ENCODE measurements around the gene ZNF669. TPM values are rescaled to one million over a fixed set of nuclear protein-coding genes. Genes with fewer than 3 reads are reported as not detected.

The ZNF669 gene
- total RNA-seq, 1 experiment from 2014 or later = 19.5 TPM

DNA sequence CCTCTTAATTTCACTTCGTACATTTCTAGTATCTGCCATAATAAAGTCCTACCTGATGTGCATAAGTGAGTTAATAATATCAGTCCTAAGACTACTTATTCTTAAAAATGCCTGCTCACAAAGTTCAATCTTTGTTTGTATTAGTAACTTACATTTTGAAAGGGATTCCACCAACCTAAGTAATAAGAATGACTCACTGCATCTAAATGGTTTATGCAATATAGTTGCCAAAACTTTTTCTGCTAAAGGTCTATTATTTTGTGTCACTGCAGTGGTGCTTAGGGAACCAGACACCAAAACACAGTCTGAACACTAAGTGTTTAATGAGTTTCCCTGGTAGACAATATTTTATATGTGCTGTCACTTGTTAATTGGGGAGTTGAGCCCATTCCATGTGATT, 1.8 kb downstream of the ZNF669 start:
- Histone ChIP-seq H3K23ac (ENCODE audit: insufficient read length, low read depth, low read length) (no peak overlapping the region), H4K8ac (replicated peaks; ENCODE audit: insufficient read length, low read depth, low read length) (no peak overlapping the region), H3K23me2 (ENCODE audit: insufficient read length, low read depth, low read length, poor library complexity, severe bottlenecking) (no peaks in the 10 kb centered on the region), H3K56ac (ENCODE audit: insufficient read length, low read depth, low read length) (no peak overlapping the region), H3K27me3 (ENCODE audit: insufficient read depth, low read length) (no peaks in the 10 kb centered on the region), H2BK12ac (ENCODE audit: insufficient read length, low read depth, low read length) (no peak overlapping the region), H4K91ac (ENCODE audit: insufficient read length, low read depth, low read length) (no peak overlapping the region), H3K14ac (ENCODE audit: insufficient read depth, low read length) (no peak overlapping the region), H3K18ac (ENCODE audit: insufficient read length, low read depth, low read length) (no peak overlapping the region), H3K9ac (ENCODE audit: extremely low read depth, insufficient read length, low read length) (no peak overlapping the region), H2BK15ac (ENCODE audit: low read depth, low read length) (no peak overlapping the region), H4K5ac (ENCODE audit: insufficient read length, low read depth, low read length) (no peak overlapping the region), H2AFZ (ENCODE audit: low read length) (no peak overlapping the region), H2BK5ac (ENCODE audit: insufficient read length, low read length) (no peak overlapping the region), H3K79me1 (ENCODE audit: insufficient read depth, low read depth, low read length, poor library complexity, severe bottlenecking) (no peaks in the 10 kb centered on the region), H2BK120ac (ENCODE audit: low read depth, low read length, poor library complexity, severe bottlenecking) (no peak overlapping the region), H3K27ac (ENCODE audit: insufficient read length, low read depth, low read length) (no peak overlapping the region), H3K79me2 (ENCODE audit: insufficient read depth, low read length) (peaks cover 10% of the 10 kb centered on the region; the same call in 1 of the 2 replicates), H2BK20ac (ENCODE audit: low read depth, low read length, poor library complexity, severe bottlenecking) (no peak overlapping the region), H4K20me1 (ENCODE audit: control insufficient read depth, insufficient read depth, insufficient read length) (no peaks in the 10 kb centered on the region), H2AK5ac (ENCODE audit: insufficient read length, low read length) (no peak overlapping the region), H3T11ph (ENCODE audit: low read length) (no peak overlapping the region), H3K9me3 (ENCODE audit: control insufficient read depth, low read depth, low read length) (peaks cover 4% of the 10 kb centered on the region), H3K4ac (ENCODE audit: low read depth, low read length) (no peak overlapping the region), H3K4me2 (ENCODE audit: insufficient read depth, insufficient read length, low read length) (no peak overlapping the region), H3K4me1 (ENCODE audit: insufficient read depth, low read length) (peaks cover 6% of the 10 kb centered on the region; the same call in 1 of the 2 replicates)
- H3K9me3 Mint-ChIP-seq = peaks cover 12 to 21% of the 10 kb centered on the region in 2 experiments; a peak in 4 of 5 replicates
- DNase-seq = no peak
- TF ChIP-seq, protein P1, sequence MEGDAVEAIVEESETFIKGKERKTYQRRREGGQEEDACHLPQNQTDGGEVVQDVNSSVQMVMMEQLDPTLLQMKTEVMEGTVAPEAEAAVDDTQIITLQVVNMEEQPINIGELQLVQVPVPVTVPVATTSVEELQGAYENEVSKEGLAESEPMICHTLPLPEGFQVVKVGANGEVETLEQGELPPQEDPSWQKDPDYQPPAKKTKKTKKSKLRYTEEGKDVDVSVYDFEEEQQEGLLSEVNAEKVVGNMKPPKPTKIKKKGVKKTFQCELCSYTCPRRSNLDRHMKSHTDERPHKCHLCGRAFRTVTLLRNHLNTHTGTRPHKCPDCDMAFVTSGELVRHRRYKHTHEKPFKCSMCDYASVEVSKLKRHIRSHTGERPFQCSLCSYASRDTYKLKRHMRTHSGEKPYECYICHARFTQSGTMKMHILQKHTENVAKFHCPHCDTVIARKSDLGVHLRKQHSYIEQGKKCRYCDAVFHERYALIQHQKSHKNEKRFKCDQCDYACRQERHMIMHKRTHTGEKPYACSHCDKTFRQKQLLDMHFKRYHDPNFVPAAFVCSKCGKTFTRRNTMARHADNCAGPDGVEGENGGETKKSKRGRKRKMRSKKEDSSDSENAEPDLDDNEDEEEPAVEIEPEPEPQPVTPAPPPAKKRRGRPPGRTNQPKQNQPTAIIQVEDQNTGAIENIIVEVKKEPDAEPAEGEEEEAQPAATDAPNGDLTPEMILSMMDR (conservative IDR thresholded peaks at IDR 0.05) = no peak
- peaks cover 26 to 50% (median 47%) of the 10 kb centered on the region in 3 experiments for H3K36me3 Mint-ChIP-seq (ENCODE audit: insufficient read depth in 1 of 3, low read depth in 3 of 3)
- H3K4me1 Mint-ChIP-seq = peaks cover 20 to 23% of the 10 kb centered on the region in 2 experiments
- no peaks in the 10 kb centered on the region for H3K27me3 Mint-ChIP-seq (ENCODE audit: low read depth)
- no peak overlapping the region for H3K27ac Mint-ChIP-seq
- H3K4me3 Mint-ChIP-seq = peak overlapping the region; percentile 13 to 29; a peak in 4 of 5 replicates
- no CpG with 5 or more reads among the region's 1 CpG for WGBS (ENCODE audit: extremely low coverage, insufficient read length, low lambda C conversion rate)

Data from H9 (cell line).